ENCODE measurements around the gene RFC5. TPM values are rescaled to one million over a fixed set of nuclear protein-coding genes. Genes with fewer than 3 reads are reported as not detected.
A peak's percentile ranks its signal among the peaks of the same experiment; 100 is the strongest.

Gene RFC5
- total and polyA plus RNA-seq, 2 of the 13 experiments (the other 11 are each of a cell fraction or from before 2014, with no cell fraction given), result 16.8 to 51.4 TPM

DNA sequence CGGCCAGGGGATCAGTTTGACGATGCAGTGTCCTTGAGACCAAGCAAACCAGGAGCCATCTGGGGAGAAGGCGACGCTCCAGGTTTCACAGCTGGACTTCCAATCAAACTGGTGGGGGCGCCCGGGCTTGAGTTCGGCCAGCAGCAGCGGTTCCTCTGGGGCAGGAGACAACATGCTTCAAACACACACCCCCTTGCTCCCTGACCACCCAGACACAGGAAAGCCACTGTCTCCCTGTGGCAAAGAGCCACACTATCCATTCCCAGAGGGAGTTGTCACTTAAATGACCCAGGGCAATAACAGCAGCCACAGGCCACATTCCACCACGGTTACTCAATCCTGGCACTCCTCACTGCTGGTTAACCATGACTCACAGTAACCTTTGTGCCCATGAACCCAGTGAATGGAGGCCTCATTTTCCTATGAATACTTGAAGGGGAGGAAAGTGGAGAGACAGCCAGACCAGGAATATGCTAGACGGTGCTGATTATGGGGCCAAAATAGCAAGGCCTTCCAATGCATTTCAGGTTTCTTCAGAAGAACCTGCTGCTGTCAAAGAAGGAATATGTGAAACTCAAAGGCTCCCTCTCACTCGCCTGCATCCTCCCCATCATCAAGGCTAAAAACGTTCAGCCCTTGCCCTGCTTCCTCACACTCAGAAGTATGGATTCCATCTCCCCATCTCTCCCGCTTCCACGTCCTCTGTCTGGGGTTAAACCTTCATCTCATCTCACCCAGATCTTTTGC, 36.0 kb downstream of the RFC5 start (continued):
- peak; percentile 63; the same call in 1 of the 2 replicates for TF ChIP-seq ZNF709 (CRISPR knock-in tag; IDR thresholded peaks at IDR 0.05)
- TF ChIP-seq GTF2F1 (IDR thresholded peaks at IDR 0.05; ENCODE audit: low read length), result no peak
- no peak for TF ChIP-seq CBX2 (IDR thresholded peaks at IDR 0.05; ENCODE audit: low read depth, low read length)
- TF ChIP-seq CBX2 (CRISPR knock-in tag; IDR thresholded peaks at IDR 0.05; ENCODE audit: low read depth), result no peak
- no peak for TF ChIP-seq ZNF446 (CRISPR knock-in tag; IDR thresholded peaks at IDR 0.05)
- no peak; the same call in 1 of the 2 replicates for TF ChIP-seq ZNF34 (CRISPR knock-in tag; IDR thresholded peaks at IDR 0.05; ENCODE audit: borderline replicate concordance)
- no peak for TF ChIP-seq ZNF33B (CRISPR knock-in tag; IDR thresholded peaks at IDR 0.05)
- TF ChIP-seq ZNF17 (CRISPR knock-in tag; IDR thresholded peaks at IDR 0.05), result no peak
- TF ChIP-seq PHF20 (CRISPR knock-in tag; IDR thresholded peaks at IDR 0.05), result no peak; the same call in 1 of the 2 replicates
- TF ChIP-seq, protein P1, sequence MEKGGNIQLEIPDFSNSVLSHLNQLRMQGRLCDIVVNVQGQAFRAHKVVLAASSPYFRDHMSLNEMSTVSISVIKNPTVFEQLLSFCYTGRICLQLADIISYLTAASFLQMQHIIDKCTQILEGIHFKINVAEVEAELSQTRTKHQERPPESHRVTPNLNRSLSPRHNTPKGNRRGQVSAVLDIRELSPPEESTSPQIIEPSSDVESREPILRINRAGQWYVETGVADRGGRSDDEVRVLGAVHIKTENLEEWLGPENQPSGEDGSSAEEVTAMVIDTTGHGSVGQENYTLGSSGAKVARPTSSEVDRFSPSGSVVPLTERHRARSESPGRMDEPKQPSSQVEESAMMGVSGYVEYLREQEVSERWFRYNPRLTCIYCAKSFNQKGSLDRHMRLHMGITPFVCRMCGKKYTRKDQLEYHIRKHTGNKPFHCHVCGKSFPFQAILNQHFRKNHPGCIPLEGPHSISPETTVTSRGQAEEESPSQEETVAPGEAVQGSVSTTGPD (CRISPR knock-in tag; IDR thresholded peaks at IDR 0.05), result peak; percentile 45; the same call in 1 of the 2 replicates
- no peak for TF ChIP-seq ZNF773 (CRISPR knock-in tag; IDR thresholded peaks at IDR 0.05; ENCODE audit: borderline replicate concordance)
- peak; percentile 54; the same call in 1 of the 2 replicates for TF ChIP-seq ZNF563 (CRISPR knock-in tag; IDR thresholded peaks at IDR 0.05)
- TF ChIP-seq MEF2D (CRISPR knock-in tag; IDR thresholded peaks at IDR 0.05), result peak; percentile 87
- TF ChIP-seq, protein P2, sequence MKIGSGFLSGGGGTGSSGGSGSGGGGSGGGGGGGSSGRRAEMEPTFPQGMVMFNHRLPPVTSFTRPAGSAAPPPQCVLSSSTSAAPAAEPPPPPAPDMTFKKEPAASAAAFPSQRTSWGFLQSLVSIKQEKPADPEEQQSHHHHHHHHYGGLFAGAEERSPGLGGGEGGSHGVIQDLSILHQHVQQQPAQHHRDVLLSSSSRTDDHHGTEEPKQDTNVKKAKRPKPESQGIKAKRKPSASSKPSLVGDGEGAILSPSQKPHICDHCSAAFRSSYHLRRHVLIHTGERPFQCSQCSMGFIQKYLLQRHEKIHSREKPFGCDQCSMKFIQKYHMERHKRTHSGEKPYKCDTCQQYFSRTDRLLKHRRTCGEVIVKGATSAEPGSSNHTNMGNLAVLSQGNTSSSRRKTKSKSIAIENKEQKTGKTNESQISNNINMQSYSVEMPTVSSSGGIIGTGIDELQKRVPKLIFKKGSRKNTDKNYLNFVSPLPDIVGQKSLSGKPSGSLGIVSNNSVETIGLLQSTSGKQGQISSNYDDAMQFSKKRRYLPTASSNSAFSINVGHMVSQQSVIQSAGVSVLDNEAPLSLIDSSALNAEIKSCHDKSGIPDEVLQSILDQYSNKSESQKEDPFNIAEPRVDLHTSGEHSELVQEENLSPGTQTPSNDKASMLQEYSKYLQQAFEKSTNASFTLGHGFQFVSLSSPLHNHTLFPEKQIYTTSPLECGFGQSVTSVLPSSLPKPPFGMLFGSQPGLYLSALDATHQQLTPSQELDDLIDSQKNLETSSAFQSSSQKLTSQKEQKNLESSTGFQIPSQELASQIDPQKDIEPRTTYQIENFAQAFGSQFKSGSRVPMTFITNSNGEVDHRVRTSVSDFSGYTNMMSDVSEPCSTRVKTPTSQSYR (CRISPR knock-in tag; IDR thresholded peaks at IDR 0.05; ENCODE audit: borderline replicate concordance), result peak; percentile 70; the same call in 1 of the 2 replicates
- TF ChIP-seq SETDB1 (CRISPR knock-in tag; IDR thresholded peaks at IDR 0.05; ENCODE audit: borderline replicate concordance), result no peak
- TF ChIP-seq ZNF251 (CRISPR knock-in tag; IDR thresholded peaks at IDR 0.05), result no peak
- TF ChIP-seq RFX1 (IDR thresholded peaks at IDR 0.05), result no peak
- TF ChIP-seq MED1 (CRISPR knock-in tag; IDR thresholded peaks at IDR 0.05), result peak; percentile 96
- no peak for TF ChIP-seq RBAK (CRISPR knock-in tag; IDR thresholded peaks at IDR 0.05)
- TF ChIP-seq, protein P3, sequence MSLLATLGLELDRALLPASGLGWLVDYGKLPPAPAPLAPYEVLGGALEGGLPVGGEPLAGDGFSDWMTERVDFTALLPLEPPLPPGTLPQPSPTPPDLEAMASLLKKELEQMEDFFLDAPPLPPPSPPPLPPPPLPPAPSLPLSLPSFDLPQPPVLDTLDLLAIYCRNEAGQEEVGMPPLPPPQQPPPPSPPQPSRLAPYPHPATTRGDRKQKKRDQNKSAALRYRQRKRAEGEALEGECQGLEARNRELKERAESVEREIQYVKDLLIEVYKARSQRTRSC (CRISPR knock-in tag; IDR thresholded peaks at IDR 0.05; ENCODE audit: low read depth), result no peak
- TF ChIP-seq, protein P4, sequence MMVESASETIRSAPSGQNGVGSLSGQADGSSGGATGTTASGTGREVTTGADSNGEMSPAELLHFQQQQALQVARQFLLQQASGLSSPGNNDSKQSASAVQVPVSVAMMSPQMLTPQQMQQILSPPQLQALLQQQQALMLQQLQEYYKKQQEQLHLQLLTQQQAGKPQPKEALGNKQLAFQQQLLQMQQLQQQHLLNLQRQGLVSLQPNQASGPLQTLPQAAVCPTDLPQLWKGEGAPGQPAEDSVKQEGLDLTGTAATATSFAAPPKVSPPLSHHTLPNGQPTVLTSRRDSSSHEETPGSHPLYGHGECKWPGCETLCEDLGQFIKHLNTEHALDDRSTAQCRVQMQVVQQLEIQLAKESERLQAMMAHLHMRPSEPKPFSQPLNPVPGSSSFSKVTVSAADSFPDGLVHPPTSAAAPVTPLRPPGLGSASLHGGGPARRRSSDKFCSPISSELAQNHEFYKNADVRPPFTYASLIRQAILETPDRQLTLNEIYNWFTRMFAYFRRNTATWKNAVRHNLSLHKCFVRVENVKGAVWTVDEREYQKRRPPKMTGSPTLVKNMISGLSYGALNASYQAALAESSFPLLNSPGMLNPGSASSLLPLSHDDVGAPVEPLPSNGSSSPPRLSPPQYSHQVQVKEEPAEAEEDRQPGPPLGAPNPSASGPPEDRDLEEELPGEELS (CRISPR knock-in tag; IDR thresholded peaks at IDR 0.05), result peak; percentile 87
- TF ChIP-seq SMAD9 (CRISPR knock-in tag; IDR thresholded peaks at IDR 0.05), result no peak
- peak; percentile 78; the same call in 1 of the 2 replicates for TF ChIP-seq ZNF335 (CRISPR knock-in tag; IDR thresholded peaks at IDR 0.05)
- no peak for TF ChIP-seq ZSCAN30 (CRISPR knock-in tag; IDR thresholded peaks at IDR 0.05)
